NCI-H2171 treated with DMSO at 0.1 percent for 48 hours (cell line): Measurements from ENCODE around the gene SYNGR3.
"Not testable (repeated sequence)": the region's sequence is repeated elsewhere in the genome, so short reads cannot be mapped to it uniquely, and the experiment has no call there.

Experiments
- DNase-seq: peaks from one replicate; lab custom pipeline; 2025; lab: John Stamatoyannopoulos, UW

SYNGR3 gene

GRCh38 chr16:2029350-2029749 is 39.6 kb downstream of the SYNGR3 start:
- DNase-seq = no peak

- no peak for DNase-seq
These were observed 40.3 kb downstream of the SYNGR3 start for GRCh38 chr16:2030036-2030435.

DNA sequence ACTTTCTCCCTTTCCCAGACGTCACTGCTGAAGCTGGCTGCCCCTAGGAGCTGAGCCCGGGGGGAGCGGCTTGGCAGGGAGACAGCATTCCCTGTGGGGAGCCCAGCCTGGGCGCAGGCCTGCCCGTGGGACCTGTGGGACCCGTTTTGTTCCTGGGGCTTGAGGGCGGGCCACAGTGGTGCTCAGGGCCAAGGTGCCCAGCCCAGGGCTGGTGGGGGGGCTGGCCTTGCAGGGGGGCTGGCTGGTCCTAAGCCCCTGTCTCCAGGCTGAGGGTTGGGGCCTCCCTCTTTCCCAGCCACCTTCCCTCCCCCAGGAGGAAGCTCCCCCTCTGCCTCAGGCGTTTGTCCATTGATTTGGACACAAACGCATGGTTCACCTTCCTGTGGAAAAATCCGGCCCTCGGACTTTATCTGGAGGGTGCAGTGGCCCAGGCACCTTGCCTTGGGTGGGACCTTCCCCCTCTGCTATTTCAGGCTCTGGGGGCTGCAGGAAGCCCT is 41.4 kb downstream of the SYNGR3 start:
- no peak for DNase-seq

GRCh38 chr16:2032285-2033056 is 42.7 kb downstream of the SYNGR3 start:
- no peak for DNase-seq

- no peak for DNase-seq
These were observed 43.5 kb downstream of the SYNGR3 start for GRCh38 chr16:2033057-2033908.

DNA sequence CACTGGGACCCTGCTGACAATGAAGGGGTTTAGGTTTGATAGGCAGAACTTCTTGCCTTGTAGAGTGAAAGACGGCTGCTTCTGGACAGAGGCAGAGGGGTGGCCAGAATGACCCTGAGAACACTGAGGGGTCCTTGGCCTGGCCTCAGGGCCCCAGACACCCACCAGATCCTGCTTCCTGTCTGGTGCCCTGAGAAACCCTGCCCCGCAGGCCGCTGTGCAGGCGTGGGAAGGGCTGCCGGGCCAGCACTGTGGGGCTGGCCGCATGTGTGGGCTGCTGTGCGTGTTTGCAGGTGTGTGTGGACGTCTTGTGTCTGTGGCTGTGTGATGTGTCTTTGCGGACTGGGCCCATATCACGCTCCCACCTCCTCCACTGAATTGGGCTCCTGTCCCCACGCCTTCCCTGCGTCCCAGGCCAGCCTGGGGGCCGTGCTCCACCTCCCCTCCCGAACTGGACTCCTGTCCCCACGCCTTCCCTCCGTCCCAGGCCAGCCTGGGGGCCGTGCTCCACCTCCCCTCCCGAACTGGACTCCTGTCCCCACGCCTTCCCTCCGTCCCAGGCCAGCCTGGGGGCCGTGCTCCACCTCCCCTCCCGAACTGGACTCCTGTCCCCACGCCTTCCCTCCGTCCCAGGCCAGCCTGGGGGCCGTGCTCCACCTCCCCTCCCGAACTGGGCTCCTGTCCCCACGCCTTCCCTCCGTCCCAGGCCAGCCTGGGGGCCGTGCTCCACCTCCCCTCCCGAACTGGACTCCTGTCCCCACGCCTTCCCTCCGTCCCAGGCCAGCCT is 44.3 kb downstream of the SYNGR3 start:
- DNase-seq = not testable (repeated sequence)

DNA sequence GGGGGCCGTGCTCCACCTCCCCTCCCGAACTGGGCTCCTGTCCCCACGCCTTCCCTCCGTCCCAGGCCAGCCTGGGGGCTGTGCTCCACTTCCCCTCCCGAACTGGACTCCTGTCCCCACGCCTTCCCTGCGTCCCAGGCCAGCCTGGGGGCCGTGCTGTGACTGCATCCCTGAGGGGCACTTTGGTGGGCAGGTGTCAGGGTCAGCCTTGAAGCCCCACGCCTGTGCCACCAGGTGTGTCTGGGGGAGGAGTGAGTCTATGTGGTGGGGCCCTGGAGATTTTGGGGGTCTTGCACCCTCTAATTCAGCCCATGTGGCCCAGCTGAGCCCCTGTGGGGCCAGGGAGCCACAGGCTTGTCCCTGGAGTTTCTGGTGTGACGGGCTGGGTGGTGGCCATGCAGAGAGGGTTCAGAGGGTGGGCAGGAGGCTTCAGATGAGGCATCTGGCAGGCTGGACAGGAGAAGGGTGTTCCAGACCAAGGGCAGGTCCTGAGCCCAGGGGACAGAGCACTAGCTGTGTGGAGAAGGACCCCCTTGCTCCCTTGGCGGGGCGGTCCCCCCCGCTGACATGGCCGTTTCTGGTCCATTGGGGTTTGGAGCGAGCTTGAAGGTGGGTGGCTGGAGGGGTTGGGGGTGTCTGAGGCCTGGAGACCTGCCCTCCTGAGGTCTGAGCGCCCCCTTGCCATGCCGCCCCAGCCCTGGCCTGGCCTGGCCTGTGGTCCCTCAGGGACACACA is 45.1 kb downstream of the SYNGR3 start:
- no peak for DNase-seq

DNA sequence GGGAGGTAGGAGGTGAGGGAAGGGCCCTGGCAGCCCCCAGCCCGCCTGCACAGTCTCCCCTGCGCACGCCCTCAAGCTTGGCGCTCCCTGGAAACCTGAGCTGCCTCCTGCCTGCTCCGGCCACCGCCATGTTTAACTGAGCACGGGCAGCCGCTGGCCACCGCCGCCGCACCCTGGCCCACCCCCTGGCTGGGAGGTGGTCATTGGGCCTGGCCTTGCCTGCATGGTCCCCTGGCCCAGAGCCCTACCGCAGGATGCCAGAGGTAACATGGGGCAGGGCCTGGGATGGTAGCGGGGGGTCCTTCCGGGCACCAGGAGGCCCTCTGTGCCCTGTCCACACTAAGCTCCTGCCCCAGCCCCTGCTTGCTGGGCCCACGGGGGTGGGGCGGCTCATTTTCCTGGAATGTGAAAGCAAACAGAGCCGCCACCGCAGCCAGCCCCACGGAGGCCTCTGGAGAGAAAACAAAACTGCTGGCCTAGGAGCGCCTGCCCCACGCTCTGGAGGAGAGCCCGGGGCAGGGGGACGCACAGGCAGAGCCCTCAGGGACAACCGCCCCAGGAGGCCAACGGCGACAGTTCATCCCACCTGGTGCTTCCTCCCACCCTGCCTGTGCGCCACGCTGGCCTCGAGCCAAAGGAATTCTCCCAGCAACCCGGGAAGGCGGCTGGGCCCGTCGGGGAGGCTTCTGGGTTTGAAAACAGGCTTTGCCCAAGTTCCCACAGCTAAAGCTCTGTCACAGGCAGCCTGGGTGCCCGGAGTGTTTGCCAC is 45.8 kb downstream of the SYNGR3 start:
- peak; percentile 74 for DNase-seq

DNA sequence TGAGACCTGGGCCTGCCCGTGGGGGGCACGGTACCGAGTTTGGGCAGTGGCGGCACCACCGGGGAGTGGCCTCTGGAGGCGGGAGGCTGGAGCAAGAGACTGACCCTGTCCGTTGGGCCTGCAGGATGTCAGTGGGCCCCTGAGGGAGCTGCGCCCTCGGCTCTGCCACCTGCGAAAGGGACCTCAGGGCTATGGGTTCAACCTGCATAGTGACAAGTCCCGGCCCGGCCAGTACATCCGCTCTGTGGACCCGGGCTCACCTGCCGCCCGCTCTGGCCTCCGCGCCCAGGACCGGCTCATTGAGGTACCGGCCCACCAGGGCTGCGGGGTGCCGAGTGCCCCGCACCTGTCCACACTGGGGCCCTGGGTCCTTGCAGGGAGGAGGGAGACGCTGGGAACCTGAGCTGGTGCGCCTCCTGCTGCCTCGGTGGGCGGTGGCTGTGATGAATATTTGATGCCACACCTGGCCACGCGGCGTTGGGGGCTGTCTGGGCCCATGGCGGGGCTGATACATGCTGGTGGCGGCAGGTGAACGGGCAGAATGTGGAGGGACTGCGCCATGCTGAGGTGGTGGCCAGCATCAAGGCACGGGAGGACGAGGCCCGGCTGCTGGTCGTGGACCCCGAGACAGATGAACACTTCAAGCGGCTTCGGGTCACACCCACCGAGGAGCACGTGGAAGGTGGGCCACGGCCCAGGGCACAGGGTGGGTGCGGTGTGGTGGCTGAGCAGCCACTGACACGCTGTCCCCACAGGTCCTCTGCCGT is 46.6 kb downstream of the SYNGR3 start:
- DNase-seq = no peak

GRCh38 chr16:2037115-2037514 is 47.3 kb downstream of the SYNGR3 start:
- DNase-seq = no peak

- DNase-seq = no peak
These were observed 48.0 kb downstream of the SYNGR3 start for GRCh38 chr16:2037647-2038381.

GRCh38 chr16:2038382-2039231 is 48.8 kb downstream of the SYNGR3 start:
- DNase-seq = no peak

DNA sequence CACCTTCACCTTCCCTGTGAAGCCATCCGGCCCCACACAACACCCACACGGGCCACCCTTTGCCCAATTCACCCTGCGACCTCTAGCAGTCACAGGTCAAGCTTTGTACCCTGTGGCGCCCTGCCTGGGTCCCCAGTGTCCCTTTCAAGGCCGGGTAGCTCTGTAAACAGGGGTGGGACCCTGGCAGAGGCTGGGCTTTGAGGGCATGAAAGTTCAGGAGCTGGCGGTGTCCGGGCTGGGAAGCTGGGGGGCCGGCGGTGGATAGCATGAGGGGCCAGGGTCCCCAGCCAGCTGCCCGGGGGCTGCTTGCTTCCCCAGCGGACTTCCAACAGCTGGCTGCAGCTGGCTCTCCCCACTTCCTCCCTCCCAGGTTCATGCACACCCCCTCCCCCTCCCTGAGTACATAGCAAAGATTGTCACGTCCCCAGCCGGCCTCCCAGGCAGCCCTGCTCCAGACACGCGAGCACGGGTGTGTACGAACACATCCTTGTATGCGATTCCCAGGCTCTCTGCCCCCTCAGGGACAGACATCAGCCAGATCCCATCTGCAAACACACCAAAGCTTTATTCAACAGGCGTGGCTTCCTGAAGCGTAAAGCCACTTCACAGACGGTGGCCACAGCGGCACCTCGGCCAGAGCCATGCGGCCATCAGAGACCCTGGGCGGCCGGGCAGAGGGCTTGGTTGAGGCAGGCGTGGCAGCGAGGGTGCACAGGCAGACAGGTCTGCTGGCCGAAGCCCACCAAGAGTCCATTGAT is 49.7 kb downstream of the SYNGR3 start:
- no peak for DNase-seq

DNA sequence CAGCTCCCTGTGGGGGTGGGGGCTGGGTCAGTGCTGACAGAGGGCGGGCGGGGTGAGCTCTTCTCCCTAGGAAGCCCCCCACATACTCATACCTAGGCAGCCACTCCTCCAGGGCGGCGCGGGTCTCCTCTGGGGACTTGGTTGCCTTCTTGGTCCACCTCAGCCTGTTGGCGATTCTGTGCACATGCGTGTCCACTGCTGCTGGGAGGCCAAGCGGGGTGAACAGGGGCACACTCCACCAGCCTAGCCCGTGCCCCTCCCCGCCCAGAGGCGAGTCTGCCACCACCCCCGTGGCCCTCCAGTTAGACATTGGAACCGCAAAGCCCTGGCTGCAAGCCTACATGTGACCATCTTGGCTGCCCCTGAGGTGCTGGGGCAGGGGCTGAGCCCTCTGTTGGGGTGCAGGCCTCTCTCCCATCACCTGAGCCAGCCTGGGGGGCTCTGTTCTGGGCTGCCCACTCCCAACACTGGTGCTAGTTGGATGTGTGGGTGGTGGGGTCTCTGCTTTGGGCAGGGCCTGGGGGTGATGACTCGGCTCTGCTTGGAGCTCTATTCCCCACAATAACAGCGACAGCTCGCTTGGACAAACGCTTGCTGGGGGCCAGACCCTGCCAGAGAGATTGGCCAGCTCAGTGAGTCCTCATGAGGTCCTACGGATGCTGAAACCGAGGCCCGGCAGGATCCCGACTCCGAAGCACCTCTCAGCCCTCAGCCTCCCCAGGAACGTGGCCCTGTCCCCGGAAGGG is 50.4 kb downstream of the SYNGR3 start:
- DNase-seq = no peak

DNA sequence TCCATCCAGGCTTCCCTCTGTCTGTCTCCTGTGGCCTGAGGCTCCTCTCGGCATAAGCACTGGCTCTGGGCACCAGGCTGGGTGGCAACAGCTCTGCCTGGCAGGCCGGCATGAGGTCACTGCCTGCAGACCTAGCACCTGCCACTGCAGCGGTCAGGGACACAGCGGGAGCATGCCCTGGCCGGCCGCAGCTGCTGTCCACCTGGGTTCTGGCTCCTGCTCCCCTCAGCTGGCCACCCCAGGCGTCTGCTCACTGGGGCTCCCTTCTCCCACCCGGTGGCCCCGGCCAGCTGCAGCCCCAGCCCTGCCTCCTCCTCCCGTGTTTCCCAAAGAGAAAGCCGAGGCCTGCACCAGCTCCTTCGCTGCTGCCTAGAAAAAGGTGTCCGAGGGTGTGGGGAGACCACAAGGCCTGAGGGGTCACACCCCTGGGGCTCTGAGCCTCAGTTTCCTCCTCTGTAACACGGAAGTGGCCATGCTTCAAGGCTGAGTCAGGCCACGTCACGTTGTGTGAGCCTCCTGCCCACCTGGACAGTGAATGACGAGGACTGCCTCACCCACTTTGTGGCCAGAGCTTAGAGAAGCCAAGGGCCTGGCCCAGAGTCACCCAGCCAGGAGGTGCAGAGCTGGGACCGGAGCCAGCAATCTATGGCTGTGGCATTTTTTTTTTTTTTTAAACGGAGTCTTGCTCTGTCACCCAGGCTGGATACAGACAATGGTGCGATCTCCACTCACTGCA is 51.2 kb downstream of the SYNGR3 start:
- peak; percentile 24 for DNase-seq
